Stimulated activated CD8-positive, alpha-beta memory T cell treated with anti-CD3 and anti-CD28 coated beads, Interleukin-4, amount 100 ng/mL, for 4 hours (primary cell): ENCODE results near the gene SERPINI2.
"Not testable (repeated sequence)": the region's sequence is repeated elsewhere in the genome, so short reads cannot be mapped to it uniquely, and the experiment has no call there.

Source experiments
- DNase-seq, 2 donors: peaks; one replicate each; pipeline ENCODE4 v3.0.0-alpha.2; 2020; ENCODE audit warnings: low read depth in 2 of 2, low spot score in 1 of 2

Gene SERPINI2

DNA sequence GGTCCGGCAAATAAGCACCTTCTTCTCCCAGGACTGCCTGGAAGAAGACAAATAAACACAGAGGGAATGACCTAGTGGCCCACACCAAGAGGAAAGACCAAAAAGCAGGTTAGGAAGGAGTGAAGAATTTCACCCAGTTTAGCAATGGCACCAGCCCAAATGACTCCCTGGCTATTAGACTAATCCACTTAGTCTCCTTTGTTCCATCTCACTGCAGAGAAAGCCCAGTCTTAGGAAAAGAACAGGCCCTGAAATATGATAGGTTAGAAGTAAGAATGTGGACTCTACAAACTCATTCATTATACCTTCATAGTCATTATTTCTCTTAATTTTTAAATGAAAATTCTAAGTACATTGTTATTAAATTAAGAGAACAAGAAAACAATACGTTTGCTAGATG lies 23.2 kb downstream of the SERPINI2 start:
- no peak for DNase-seq

GRCh38 chr3:167450195-167450594 lies 23.6 kb downstream of the SERPINI2 start:
- DNase-seq, result no peak

- no peak for DNase-seq
Observed at GRCh38 chr3:167445491-167445890, 28.4 kb downstream of the SERPINI2 start.

GRCh38 chr3:167441256-167441655 lies 32.6 kb downstream of the SERPINI2 start:
- no peak for DNase-seq

- DNase-seq, result no peak
Observed at GRCh38 chr3:167437428-167438139, 36.3 kb downstream of the SERPINI2 start.

DNA sequence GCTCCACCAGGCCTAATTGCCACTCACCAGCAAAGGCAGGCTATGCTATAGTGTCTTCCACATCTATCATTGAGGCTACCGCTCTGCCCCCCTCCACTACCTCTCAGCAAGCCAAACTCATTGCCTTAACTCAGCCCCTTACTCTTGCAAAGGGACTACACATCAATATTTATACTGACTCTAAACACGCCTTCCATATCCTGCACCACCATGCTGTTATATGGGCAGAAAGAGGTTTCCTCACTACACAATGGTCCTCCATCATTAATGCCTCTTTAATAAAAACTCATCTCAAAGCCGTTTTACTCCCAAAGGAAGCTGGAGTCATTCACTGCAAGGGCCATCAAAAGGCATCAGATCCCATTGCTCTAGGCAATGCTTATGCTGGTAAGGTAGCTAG lies 46.9 kb downstream of the SERPINI2 start:
- DNase-seq, result not testable (repeated sequence)

DNA sequence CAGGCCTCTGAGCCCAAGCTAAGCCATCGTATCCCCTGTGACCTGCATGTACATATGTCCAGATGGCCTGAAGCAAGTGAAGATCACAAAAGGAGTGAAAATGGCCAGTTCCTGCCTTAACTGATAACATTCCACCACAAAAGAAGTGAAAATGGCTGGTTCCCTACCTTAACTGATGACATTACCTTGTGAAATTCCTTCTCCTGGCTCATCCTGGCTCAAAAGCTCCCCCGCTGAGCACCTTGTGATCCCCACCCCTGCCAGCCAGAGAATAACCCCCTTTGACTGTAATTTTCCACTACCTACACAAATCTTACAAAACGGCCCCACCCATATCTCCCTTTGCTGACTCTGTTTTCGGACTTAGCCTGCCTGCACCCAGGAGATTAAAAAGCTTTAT lies 51.4 kb downstream of the SERPINI2 start:
- not testable (repeated sequence) for DNase-seq

- DNase-seq, result no peak
Observed at GRCh38 chr3:167409611-167410010, 64.2 kb downstream of the SERPINI2 start.

DNA sequence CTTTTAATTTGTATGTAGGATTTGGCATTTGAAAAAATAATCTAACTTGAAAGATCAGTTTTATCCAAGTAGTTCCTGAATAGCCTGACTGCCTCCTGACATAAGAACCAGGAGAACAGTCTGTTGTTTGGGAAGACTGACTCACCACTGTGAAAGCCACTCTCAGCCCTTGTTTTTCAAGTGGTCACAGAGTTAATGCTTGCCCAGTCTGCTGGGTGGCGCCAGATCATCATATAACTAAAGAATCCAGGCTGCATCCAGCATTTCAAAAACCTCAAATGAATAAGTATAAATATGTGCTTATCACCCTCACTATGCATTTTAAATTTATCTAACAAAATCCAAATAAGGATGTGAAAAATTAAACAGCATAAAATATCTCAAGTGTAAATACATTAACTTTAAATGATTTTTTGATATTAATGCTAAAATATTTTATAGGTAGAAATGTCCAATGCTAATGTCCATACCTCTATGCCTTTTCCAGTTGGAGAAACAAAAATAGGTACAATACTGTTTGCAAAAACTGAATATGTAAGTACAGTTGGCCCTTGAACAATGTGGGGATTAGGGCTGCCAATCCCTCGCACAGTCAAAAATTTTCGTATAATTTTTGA lies 66.9 kb downstream of the SERPINI2 start:
- no peak for DNase-seq

- no peak for DNase-seq
Observed at GRCh38 chr3:167397826-167398225, 76.0 kb downstream of the SERPINI2 start.

- DNase-seq, result no peak
Observed at GRCh38 chr3:167396075-167396474, 77.8 kb downstream of the SERPINI2 start.

- no peak for DNase-seq
Observed at GRCh38 chr3:167394003-167394402, 79.8 kb downstream of the SERPINI2 start.
